DMS79 treated with DMSO at 0.1 percent for 48 hours (cell line): ENCODE results near the gene CPLANE2.
"Not testable (repeated sequence)": the region's sequence is repeated elsewhere in the genome, so short reads cannot be mapped to it uniquely, and the experiment has no call there.

ENCODE experiments used
- DNase-seq: peaks from one replicate; lab custom pipeline; 2025; lab: John Stamatoyannopoulos, UW

CPLANE2 gene

GRCh38 chr1:16208270-16208987 is 28.6 kb downstream of the CPLANE2 start:
- DNase-seq = no peak

GRCh38 chr1:16207318-16208269 is 29.4 kb downstream of the CPLANE2 start:
- DNase-seq = peak; percentile 9

- DNase-seq = peak; percentile 60
Observed at GRCh38 chr1:16206547-16207317, 30.3 kb downstream of the CPLANE2 start.

- DNase-seq = no peak
Observed at GRCh38 chr1:16205891-16206546, 31.0 kb downstream of the CPLANE2 start.

- DNase-seq = no peak
Observed at GRCh38 chr1:16205334-16205671, 31.7 kb downstream of the CPLANE2 start.

GRCh38 chr1:16204634-16205333 is 32.2 kb downstream of the CPLANE2 start:
- DNase-seq = no peak

GRCh38 chr1:16204216-16204615 is 32.8 kb downstream of the CPLANE2 start:
- DNase-seq = no peak

- DNase-seq = no peak
Observed at GRCh38 chr1:16203550-16203949, 33.4 kb downstream of the CPLANE2 start.

- DNase-seq = no peak
Observed at GRCh38 chr1:16202281-16203210, 34.4 kb downstream of the CPLANE2 start.

- DNase-seq = no peak
Observed at GRCh38 chr1:16199700-16200099, 37.3 kb downstream of the CPLANE2 start.

GRCh38 chr1:16199157-16199501 is 37.9 kb downstream of the CPLANE2 start:
- no peak for DNase-seq

GRCh38 chr1:16198444-16199156 is 38.4 kb downstream of the CPLANE2 start:
- no peak for DNase-seq

- no peak for DNase-seq
Observed at GRCh38 chr1:16196874-16197273, 40.1 kb downstream of the CPLANE2 start.

- DNase-seq = not testable (repeated sequence)
Observed at GRCh38 chr1:16196139-16196538, 40.8 kb downstream of the CPLANE2 start.

- no peak for DNase-seq
Observed at GRCh38 chr1:16195518-16195905, 41.5 kb downstream of the CPLANE2 start.

GRCh38 chr1:16191916-16192546 is 45.0 kb downstream of the CPLANE2 start:
- DNase-seq = peak; percentile 70

GRCh38 chr1:16191309-16191708 is 45.7 kb downstream of the CPLANE2 start:
- DNase-seq = peak; percentile 20

- DNase-seq = peak; percentile 80
Observed at GRCh38 chr1:16189921-16190621, 46.9 kb downstream of the CPLANE2 start.
